Heart right ventricle (tissue), 16 donors: Measurements from ENCODE around the gene TGM5. TPM values are rescaled to one million over a fixed set of nuclear protein-coding genes. Genes with fewer than 3 reads are reported as not detected.

Experiments used
- ATAC-seq, 8 donors: fragments of 200-7000 bp; cut with Tn5 transposase; one replicate each; pipeline ENCODE4 v1.9.1; 2020; ENCODE audit warnings: mild to moderate bottlenecking in 8 of 8, moderate library complexity in 8 of 8, moderate number of reproducible peaks in 1 of 8
- DNase-seq, 2 donors: peaks; one replicate each; pipeline ENCODE4 v3.0.0-alpha.2; 2020
- H3K27ac ChIP-seq, 10 donors: fragments of 200-600 bp; sonication (generic) in 2 of 10; one replicate each; pipeline versions ENCODE4 v1.5.0 to v1.8.0; 2020 to 2022; ENCODE audit warnings: mild to moderate bottlenecking in 3 of 10
- H3K27me3 ChIP-seq, 7 donors: fragments of 200-600 bp; one replicate each; pipeline ENCODE4 v1.8.0; 2021 to 2022; ENCODE audit warnings: mild to moderate bottlenecking in 2 of 7
- H3K36me3 ChIP-seq, 9 donors: fragments of 200-600 bp; sonication (generic) in 1 of 9; one replicate each; pipeline versions ENCODE4 v1.5.0 to v1.8.0; 2020 to 2022; ENCODE audit warnings: mild to moderate bottlenecking in 2 of 9
- H3K4me1 ChIP-seq, 9 donors: fragments of 200-600 bp; sonication (generic) in 1 of 9; one replicate each; pipeline versions ENCODE4 v1.5.0 to v1.8.0; 2020 to 2022; ENCODE audit warnings: mild to moderate bottlenecking in 4 of 9
- H3K4me3 ChIP-seq, 10 donors: fragments of 200-600 bp; sonication (generic) in 2 of 10; one replicate each; pipeline versions ENCODE4 v1.5.0 to v1.8.0; 2020 to 2022; ENCODE audit warnings: mild to moderate bottlenecking in 7 of 10, moderate library complexity in 2 of 10
- H3K9me3 ChIP-seq, 11 donors: fragments of 200-600 bp in 10 of 11; sonication (generic) in 2 of 11; one replicate each; pipeline versions ENCODE4 v1.5.0 to v1.8.0; 2013 to 2022; ENCODE audit warnings: mild to moderate bottlenecking in 2 of 11, control low read depth in 1 of 11, moderate library complexity in 1 of 11
- WGBS, 2 donors: extraction: QIAGEN DNeasy Blood & Tissue Kit; methylation state at CpG; one replicate each; pipeline ENCODE4 v1.1.7; 2013; ENCODE audit warnings: inconsistent platforms in 1 of 2; 5-methylcytosine and 5-hydroxymethylcytosine counted together
- intact Hi-C, 10 donors: fragments of 100-400 bp; cut with DNase I; formaldehyde crosslinking; loops; one replicate each; pipeline versions ENCODE4 v1.11.1 to v1.14.2; 2022
- polyA plus RNA-seq, 2 donors: library from polyadenylated mRNA; stranded (reverse); fragments of 200-250 nt; gene quantifications; one replicate each; pipeline ENCODE4 v1.2.3, GENCODE V29; 2013
- total RNA-seq, 10 donors: library from RNA; stranded (reverse); fragmentation: NEBNext Ultra II Directional in 3 of 10; extraction: Animal tissue kit (Norgen Biotek cat#: 25700) in 3 of 10; gene quantifications; one replicate each; pipeline versions ENCODE4 v1.2.1 to v1.2.4, GENCODE V29; 2021 to 2023
- TF ChIP-seq, protein P1 (sequence below), 9 donors: fragments of 200-600 bp; sonication (generic) in 2 of 9; IDR thresholded peaks; one replicate each; pipeline versions ENCODE4 v1.5.0 to v1.8.0; 2021 to 2022; ENCODE audit warnings: antibody characterized with exemption in 9 of 9, mild to moderate bottlenecking in 5 of 9, moderate library complexity in 1 of 9
- donor health status: Arrhythmogenic right ventricular cardiomyopathy.
- donor health status: ischemic (EF 13 %, LVEDD 7.1; RV severe dilation, severe dysfunction).
- donor health status: healthy with polysubstance abuse.
- donor health status: DM: no; HTN: yes; CAD: no.
- donor health status: DM: no; HTN: no; CAD: no.
- donor health status: ischemic (EF 25% LVEDD 6.9; RV normal size, moderate dysfunction).
- donor health status: ischemic (EF 25% LVEDD 5.7; RV mildly dilated, moderate dysfunction).
- donor health status: healthy.
- donor health status: DM: yes; HTN: yes; CAD: no.
- donor health status: Ischemic cardiomyopathy.
- donor health status: ischemic (EF 35%, LVEDD 5.7; RV mildly dilated, moderate dysfunction).
- donor health status: nonischemic (EF 11% LVEDD 7.7; RV severe dilation, severe dysfunction).
- donor health status: DM: yes; HTN: yes; CAD: no.
- donor health status: PGD.
- donor health status: ischemic (EF 29% LVEDD 5.4; RV normal size, mild dysfunction).
- donor health status: nonischemic (EF 23%, LVEDD 6.1; RV moderate dilation, normal function).

The TGM5 gene
- total and polyA plus RNA-seq, 12 donors = 0.10 TPM; not detected in 11

DNA sequence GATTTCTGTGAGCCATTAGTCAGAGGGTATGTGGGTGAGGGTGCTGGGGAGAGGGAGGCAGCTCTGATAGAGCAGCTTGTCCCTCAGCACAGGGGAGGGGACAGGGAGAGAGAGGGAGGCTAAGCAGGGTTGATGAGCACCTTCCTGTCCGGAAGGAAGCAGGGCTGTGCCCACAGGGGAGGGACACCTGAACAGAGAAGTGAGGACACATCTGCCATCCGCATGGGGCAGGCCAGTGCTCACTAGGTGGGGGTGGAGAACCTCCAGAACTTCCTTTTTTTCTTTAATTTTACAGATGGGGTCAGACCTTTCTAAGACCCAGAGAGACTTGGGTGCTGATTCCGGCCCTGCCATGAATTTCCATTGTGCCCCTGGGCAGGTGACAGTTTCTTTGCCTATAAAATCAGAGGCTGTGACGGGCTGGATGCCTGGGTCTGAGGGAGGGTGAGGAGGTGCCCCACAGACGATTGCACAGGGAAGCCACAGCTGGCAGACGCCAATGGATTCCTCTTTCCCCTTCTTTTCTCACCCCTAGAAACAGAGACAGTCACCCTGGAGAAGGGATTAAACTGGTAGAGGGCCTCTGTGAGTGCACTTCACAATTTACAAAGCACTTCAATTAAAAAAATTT, 4.1 kb upstream of the TGM5 start:
- TF ChIP-seq, protein P1, sequence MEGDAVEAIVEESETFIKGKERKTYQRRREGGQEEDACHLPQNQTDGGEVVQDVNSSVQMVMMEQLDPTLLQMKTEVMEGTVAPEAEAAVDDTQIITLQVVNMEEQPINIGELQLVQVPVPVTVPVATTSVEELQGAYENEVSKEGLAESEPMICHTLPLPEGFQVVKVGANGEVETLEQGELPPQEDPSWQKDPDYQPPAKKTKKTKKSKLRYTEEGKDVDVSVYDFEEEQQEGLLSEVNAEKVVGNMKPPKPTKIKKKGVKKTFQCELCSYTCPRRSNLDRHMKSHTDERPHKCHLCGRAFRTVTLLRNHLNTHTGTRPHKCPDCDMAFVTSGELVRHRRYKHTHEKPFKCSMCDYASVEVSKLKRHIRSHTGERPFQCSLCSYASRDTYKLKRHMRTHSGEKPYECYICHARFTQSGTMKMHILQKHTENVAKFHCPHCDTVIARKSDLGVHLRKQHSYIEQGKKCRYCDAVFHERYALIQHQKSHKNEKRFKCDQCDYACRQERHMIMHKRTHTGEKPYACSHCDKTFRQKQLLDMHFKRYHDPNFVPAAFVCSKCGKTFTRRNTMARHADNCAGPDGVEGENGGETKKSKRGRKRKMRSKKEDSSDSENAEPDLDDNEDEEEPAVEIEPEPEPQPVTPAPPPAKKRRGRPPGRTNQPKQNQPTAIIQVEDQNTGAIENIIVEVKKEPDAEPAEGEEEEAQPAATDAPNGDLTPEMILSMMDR (IDR thresholded peaks at IDR 0.05) = no peak
- ATAC-seq (peak in 1 of 8 donors; percentile 20), DNase-seq (no peak)
- WGBS, 2 donors = 59 to 67% methylated on average over 6 of the region's 6 CpGs
- Histone ChIP-seq H3K4me3 (no peak overlapping the region), H3K4me1 (peaks cover 0 to 7% (median 0%) of the 10 kb centered on the region in 9 donors), H3K36me3 (no peaks in the 10 kb centered on the region), H3K27me3 (peaks cover 0 to 21% (median 4%) of the 10 kb centered on the region in 7 donors), H3K9me3 (peaks cover 0 to 14% (median 0%) of the 10 kb centered on the region in 11 donors), H3K27ac (peak overlapping the region in 2 of 10 donors; percentile 15 to 62)
- intact Hi-C loops = loop anchor here in 1 of 10 donors (5.0 kb wide), 1 partner anchor 38 kb away; no protein-coding TSS in a partner anchor

DNA sequence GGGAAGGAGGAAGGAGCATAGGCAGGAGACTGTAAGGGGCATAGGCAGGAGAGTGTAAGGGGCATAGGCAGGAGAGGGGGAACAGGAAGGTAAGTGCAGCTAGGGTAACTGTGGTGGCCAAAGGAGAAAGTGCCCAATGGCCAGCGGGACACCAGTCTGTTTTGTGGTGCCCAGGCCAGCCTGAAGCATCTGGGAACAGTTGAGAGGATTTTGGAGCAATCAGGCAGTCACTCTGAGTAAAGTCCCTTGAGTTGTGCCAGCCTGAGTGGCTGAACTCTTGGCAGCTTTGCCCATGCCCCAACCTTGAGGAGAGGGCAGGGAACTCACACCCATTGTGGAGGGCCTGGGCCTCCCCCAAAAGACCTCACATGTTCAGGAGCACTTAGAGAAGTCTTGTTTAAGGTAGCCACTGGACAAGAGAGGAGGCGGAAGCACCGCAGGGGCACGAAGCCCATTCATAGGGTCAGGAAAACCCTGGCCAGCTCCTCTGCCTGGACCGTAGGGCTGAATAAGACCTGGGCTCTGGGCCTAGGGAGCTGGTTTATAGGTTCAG, 3.5 kb upstream of the TGM5 start:
- ATAC-seq (no peak), DNase-seq (no peak)
- no peaks in the 10 kb centered on the region for H3K36me3 ChIP-seq
- intact Hi-C loops = loop anchor here in 1 of 10 donors (5.0 kb wide), 1 partner anchor 38 kb away; no protein-coding TSS in a partner anchor
- H3K27me3 ChIP-seq = peaks cover 0 to 20% (median 4%) of the 10 kb centered on the region in 7 donors
- 83 to 84% methylated on average over 5 of the region's 5 CpGs for WGBS, 2 donors
- H3K4me1 ChIP-seq = peaks cover 0 to 7% (median 0%) of the 10 kb centered on the region in 9 donors
- no peak overlapping the region for H3K4me3 ChIP-seq
- peaks cover 0 to 14% (median 0%) of the 10 kb centered on the region in 11 donors for H3K9me3 ChIP-seq
- peak overlapping the region in 2 of 10 donors; percentile 15 to 62 for H3K27ac ChIP-seq
- TF ChIP-seq, protein P1 (IDR thresholded peaks at IDR 0.05) = no peak

DNA sequence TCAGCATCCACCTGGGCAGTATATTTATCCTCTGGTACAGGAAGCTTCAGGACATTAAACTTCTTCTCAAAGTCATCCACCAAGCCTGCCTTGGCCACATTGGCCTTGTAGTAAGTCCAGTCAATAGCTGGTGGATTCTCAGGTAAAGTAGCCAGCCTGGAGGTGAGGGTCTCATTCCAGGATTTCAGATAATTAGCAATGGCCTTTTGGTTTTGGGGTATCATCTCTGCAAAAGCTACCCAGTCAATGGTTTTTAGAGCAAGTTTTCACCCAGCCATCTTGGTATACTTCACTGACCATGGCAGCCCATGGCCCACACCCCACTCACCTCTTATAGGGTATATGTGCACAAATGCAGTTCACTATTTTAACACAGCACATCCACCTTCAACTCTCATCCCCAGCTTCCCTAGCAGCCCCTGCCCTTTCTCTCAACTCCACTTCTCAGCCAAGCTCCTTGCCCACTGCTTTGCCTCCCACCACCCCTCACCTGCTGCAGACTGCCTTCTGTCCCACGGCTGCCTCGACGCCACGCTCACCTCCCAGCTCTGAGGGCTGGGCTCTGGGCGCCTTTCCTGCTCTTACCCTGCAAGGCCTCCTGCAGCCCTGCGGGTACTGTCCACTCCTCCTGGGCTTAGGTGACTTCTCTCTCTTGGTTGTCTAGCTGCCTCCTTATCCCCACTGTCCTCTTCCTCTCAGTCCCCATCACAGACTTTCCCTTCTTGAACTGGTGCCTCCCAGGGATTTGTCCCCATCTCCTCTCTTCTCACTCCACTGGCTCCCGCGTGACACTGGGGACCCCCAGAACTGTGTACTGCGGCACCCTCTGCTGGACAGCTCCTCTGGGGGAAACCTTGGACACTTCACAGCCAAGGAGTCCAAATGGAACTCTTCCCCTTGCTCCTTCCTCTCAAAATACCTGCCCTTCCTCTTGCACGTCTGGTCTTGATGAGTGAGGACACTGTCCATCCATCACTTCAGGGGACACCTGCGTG, 1.7 kb upstream of the TGM5 start:
- Histone ChIP-seq H3K4me1 (peaks cover 0 to 3% (median 0%) of the 10 kb centered on the region in 9 donors), H3K27ac (no peak overlapping the region), H3K9me3 (peaks cover 0 to 14% (median 0%) of the 10 kb centered on the region in 11 donors), H3K36me3 (no peaks in the 10 kb centered on the region), H3K4me3 (no peak overlapping the region), H3K27me3 (peaks cover 0 to 17% (median 4%) of the 10 kb centered on the region in 7 donors)
- TF ChIP-seq, protein P1 (IDR thresholded peaks at IDR 0.05) = peak in 5 of 9 donors; percentile 14 to 32 (median 22)
- DNase-seq (no peak), ATAC-seq (peak in 2 of 8 donors; percentile 42 to 63)
- intact Hi-C loops = no loop called here
- WGBS, 2 donors = 49 to 55% methylated on average over 11 of the region's 11 CpGs

DNA sequence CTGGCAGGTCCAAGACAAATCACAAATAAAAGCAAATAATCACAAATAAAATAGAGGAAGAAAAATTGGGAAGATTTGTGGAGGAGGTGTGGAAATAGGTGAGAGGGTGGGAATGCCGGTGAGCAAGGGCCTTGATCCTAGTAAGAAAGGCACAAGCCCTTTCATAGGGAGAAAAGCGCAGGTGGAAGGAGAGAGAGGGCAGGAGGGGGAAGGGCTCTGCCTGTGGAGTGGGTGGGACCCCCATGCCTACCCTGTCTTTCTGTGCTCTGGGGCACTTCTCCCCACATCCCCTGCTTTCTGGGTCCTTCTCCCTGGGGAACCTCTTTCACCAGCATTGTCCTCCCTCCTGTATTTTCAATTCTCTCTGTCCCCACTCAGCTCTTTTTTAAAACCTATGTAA, 711 bp upstream of the TGM5 start:
- Histone ChIP-seq H3K9me3 (peaks cover 0 to 9% (median 0%) of the 10 kb centered on the region in 11 donors), H3K4me1 (no peaks in the 10 kb centered on the region), H3K27ac (no peak overlapping the region), H3K36me3 (no peaks in the 10 kb centered on the region), H3K4me3 (no peak overlapping the region), H3K27me3 (peaks cover 0 to 17% (median 4%) of the 10 kb centered on the region in 7 donors)
- TF ChIP-seq, protein P1 (IDR thresholded peaks at IDR 0.05) = no peak
- WGBS, 2 donors = 92 to 95% methylated on average over 2 of the region's 2 CpGs
- ATAC-seq (no peak), DNase-seq (no peak)
- intact Hi-C loops = no loop called here
